Inflammatory macrophage treated with lipopolysaccharide for 4 hours (primary cell): Measurements from ENCODE around the gene C10orf90.

ENCODE experiments used
- DNase-seq: peaks from one replicate; pipeline ENCODE4 v3.0.0-alpha.2; 2020

Gene C10orf90, protein sequence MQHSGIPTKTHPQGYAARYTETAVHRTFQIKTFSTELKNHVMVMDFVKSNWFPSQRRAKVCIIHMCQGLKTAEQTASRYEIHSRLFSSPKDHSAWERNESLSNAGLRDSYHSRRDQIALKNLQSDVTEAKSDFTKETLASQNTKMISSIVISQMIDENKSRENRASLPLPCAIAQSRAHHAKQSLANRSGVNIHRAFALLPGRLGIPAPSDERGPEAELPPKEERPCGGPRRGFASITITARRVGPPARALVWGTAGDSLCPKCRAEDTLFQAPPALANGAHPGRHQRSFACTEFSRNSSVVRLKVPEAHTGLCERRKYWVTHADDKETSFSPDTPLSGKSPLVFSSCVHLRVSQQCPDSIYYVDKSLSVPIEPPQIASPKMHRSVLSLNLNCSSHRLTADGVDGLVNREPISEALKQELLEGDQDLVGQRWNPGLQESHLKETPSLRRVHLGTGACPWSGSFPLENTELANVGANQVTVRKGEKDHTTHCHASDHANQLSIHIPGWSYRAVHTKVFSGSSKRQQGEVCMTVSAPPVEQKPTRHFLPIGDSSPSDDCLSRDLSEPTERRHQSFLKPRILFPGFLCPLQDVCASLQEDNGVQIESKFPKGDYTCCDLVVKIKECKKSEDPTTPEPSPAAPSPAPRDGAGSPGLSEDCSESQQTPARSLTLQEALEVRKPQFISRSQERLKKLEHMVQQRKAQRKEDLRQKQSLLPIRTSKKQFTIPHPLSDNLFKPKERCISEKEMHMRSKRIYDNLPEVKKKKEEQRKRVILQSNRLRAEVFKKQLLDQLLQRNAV

GRCh38 chr10:126670056-126670894, at the start of gene C10orf90:
C10orf90 (minus strand) TSS chr10:126670693; CDS start chr10:126670480, 213 bp downstream.
- DNase-seq, result no peak

DNA sequence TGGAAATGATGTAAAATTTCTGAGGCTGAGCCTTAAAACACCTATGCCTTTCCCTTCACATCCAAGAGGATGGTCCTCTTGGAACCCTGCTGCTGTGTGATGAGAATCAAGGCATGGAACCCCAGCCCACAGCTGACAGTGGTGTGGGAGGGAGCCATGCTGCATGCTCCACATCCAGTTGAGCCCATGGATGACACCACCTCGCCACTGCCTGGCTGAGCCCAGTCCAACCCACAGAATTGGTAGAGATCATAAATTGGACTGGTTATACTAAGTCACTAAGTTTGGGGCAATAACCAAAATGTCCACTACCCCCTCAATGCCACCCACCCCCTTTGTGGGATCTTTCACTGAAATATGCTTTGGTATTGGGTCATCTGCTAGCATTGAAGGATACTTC, 45.9 kb upstream of the C10orf90 start:
- DNase-seq, result no peak

DNA sequence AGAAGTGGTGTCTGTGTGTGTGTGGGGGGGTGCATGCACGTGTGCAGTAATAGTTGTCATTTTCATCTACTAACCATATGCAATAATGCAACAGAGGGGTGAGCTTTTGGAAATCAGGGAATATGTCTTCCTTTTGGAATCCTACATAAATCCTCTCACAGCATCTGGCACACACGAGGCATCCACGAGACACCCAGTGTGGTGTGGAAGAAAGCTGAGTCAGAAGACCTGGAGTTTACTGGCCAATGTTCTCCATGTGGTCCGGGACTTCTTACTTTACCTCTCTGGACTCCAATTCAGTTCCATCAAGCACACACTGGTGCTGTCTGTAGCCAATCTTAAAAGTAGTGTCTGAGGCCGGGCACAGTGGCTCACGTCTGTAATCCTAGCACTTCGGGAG, 43.1 kb upstream of the C10orf90 start:
- no peak for DNase-seq

- DNase-seq, result no peak
Observed at GRCh38 chr10:126712681-126713080, 42.2 kb upstream of the C10orf90 start.

DNA sequence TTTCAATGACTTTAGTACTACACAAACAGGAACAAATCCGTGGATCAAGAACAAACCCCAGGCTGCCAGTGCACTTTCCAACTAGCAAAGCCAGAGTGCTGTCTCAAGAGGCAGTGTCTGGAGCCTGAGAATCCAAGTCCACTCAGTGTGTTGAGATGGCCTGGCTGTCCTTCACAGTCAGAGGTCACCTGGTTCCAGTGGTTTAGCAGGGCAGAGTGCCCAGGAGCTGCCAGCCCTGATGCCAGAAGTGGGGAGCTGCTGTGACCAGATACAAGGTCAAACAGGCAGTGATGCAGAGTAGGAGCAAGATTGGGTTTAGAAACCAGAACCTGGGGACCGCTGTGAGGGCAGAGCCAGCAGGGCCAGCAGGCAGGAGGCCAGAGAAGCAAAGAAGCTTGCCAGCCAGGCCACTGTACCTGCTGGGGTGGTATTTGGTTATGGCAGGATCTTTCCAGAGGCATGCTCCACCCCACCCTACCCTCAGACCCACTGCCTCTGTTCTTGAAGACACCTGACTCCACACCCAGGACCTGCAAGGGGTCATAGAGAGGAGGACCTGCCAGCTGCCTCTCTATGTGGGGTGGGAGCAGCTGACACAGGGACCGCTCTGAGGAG, 35.6 kb upstream of the C10orf90 start:
- no peak for DNase-seq

DNA sequence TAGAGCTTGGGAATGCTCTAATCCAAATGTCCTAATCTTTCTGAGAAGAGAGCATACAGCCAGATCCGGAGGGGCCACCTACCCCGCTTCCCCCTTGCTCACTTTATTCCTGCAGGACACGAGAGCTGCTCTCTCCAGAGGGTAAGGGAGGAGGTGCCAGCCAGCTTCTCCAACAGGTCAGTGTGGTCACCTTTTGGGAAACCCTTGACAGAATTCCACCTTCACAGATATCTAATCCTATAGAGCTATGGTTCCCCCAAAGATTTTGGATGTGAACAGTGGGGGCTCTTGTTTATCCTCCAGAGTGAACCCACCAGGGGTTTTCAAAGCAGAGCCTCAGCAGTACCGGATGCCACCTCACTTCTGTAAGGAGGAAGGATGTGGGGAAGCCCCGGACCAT, 34.6 kb upstream of the C10orf90 start:
- no peak for DNase-seq

DNA sequence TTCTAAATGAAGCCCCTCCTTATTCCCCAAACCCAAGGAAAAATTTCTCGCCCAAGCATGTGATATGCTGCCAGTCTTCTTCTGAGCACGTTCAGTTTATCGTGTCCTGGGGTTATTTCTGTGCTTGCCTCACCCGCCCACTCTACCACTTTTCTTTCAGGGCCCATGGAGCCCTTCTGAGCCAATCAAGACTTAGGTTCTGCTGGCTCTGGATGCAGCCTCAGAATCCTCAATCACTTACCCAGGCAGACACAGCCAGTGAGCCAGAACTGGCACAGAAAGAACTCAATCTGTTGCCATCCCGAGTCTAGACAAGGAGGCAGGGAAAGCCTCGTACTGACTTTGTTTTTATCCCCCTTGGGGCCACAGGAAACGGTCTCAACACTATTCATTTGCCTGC, 34.2 kb upstream of the C10orf90 start:
- DNase-seq, result no peak

DNA sequence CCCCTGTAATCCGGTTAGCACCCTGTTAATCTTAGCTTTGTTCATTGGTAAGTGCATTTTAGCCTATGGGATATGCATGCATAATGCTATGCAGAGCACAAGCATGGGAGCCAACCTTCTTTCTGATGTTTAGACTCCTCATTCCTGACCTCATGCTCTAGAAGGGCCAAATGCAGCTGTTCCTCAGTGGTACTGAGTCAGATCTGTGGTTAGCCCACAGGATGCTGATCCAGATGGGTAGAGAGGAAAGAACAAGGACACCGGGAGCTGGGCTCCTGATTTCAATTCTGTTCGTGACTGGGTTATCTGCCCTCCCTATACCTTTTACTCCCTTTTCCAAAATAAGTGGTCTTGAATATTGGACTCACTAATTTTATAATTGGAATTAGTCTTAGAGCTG, 31.7 kb upstream of the C10orf90 start:
- DNase-seq, result no peak

DNA sequence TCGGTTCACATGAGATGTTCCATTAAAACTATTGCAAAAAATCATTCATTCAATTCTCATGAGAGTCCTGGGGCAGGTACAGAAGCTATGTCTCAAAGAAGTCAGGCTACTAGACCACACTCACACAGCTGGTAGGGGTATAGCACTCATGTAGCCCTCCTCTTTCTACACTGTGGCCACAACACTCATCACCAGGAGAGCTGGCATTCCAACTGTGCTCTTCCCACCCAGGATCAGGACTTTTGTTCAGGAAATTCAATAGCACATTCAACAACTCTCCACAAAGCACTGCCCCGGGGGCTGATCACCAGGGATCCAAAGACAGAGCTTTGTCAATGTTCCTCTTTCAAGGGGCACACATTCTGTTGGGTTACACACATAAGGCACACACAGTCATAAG, 31.0 kb upstream of the C10orf90 start:
- no peak for DNase-seq

DNA sequence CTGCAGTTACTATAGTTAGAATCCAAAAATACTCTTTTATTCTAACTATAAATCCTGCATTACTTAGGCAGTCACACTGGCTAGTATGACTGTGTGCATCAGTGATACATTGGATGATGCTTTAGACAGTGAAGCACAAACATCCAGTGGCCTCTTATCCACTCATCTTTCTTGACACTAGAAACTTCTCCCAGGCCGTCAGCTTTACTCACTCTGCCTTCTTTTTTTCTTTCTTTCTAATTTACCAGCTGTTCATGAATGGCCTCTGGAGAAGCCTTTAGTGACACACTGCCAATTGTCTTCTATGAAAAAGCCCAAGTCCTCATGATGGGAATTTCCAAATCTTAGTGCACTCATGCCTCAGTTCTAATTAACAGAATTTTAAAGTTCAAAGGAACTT, 26.2 kb upstream of the C10orf90 start:
- DNase-seq, result no peak

DNA sequence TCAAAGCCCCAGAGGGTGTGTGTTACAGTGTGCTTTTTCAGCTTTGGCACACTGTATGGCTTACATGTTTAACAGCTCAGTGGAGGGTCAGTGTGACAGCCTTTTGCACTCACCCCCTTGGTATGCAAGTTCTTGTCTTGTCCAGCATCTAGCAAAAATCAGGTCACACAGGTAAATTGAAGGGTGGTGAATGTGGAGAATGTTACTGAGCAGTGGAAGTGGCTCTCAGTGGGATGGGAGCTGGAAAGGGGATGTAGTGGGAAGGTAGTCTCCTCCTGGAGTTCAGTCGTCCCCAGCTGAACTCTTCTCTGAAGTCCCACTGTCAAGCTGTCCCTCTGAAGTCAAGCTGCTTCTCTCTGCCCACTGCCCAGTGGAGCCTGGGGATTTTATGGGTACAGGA, 21.0 kb upstream of the C10orf90 start:
- no peak for DNase-seq

DNA sequence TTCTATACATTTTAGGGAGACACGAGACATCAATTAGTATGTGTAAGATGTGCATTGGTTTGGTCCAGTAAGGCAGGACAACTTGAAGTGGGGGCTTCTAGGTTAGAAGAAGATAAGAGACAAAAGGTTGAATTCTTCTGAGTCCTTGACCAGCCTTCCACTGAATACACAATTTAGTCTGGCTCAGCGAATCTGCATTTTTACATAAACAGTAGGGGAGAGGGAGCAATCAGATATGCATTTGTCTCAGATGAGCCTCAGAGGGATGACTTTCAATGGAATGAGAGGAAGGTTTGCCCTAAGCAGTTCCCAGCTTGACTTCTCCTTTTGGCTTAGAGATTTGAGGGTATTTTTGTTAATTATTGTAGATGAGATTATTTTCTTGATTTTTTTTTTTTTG, 20.0 kb upstream of the C10orf90 start:
- DNase-seq, result no peak

DNA sequence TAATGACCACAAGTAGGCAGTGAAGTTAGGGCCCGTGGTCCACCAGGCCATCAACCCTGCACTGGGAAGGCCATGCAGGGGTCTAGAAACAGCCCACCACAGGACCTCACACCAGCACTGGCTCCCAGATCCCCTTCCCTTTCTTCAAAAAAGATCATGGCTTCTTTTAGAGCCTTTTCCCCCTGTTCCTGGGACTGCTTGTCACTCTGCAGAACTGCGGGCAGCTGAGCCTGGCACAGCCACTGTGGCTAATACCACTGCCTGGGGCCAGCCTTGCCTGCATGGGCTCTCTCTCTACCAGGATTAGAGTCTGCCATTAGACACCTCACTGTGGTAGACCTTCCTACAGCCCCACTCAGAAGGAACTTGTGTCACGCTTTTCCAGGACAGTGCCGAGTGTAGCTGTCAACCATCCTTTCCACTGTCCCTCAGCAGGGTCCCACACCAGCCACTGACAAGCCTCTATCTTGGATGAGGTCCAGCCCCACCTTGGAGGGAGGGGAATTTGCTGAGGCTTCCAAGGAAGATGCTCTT, 19.0 kb upstream of the C10orf90 start:
- no peak for DNase-seq

- no peak for DNase-seq
Observed at GRCh38 chr10:126687121-126687606, 16.7 kb upstream of the C10orf90 start.

DNA sequence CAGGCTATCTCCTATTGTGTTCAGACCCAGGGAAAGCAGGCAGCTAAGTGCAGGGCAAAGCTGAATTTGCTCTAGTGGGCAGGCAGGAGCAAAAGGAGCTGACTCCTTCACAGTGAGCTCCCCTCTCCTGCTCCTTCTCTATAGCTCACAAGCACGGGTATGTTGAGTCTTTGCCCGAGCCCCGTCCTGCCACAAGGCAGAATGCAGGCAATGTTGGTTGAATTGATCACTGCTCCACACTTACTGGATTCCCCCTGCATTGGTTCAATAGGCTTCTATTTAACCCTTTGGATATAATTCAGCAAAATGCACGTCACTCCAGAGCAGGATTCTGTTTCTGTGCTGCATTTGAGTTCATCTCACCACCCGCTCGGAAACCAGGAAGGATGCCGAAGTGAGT, 16.2 kb upstream of the C10orf90 start:
- no peak for DNase-seq

GRCh38 chr10:126686268-126686667, 15.8 kb upstream of the C10orf90 start:
- DNase-seq, result no peak

DNA sequence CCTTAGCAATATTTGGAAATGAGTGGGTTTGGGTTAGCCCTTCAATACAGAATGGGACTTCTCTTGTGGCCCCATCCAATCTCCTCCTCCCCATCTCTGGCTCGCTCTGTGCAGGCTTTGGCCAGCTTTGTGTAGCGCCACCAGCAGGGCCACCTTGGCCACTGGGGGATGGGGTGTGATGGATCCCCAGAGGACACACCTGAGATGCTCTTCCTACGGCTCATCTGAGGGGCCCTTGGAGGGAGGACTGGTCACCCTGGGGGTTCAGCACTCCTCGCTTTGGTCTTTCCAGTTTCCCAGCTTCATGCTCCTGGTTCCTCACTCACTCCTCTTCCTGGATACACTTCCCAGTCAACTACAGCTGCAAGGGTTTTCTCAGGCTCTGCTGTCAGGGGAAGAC, 15.3 kb upstream of the C10orf90 start:
- no peak for DNase-seq

GRCh38 chr10:126684171-126684745, 13.8 kb upstream of the C10orf90 start:
- DNase-seq, result no peak

GRCh38 chr10:126683466-126683865, 13.0 kb upstream of the C10orf90 start:
- no peak for DNase-seq

DNA sequence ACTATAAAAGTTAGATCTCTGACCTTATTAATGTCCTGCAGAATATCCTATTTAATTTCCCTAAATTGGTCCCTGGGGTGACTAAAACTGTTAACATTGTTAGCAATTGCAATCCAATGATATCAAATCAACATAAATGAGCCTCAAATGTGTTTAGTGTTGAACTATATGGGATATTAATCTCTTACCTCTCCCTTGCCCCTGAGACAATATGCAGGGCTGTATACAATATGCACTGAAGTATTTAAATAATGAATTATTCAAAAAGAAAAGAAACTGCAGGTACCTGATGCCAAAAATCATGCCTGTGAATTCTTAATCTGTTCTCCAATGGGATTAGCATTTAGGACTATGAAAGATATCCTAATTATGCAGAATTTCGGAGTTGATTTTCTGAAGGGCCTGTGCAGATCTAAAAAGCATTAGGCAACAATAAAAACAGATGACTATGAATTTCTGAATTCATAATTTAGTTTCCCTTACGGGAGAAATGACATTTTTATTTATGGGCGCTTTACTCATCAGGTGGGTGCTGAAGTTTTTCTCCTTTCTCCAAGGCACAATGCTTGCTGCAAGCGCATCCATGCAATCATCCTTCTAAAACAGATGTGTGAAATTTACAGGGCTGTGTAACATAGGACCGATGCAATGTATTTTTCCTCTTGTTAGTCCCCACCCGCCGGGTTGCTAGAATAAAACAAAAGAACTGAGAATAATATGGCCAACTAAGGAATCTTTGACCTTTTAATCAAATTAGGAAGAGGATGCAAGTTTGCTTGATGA, 5.4 kb upstream of the C10orf90 start:
- DNase-seq, result no peak
